Right hindlimb (tissue), 1 donor: ENCODE data around the gene EME2.
A peak's percentile ranks its signal among the peaks of the same experiment; 100 is the strongest.
"Not testable (repeated sequence)": the region's sequence is repeated elsewhere in the genome, so short reads cannot be mapped to it uniquely, and the experiment has no call there.

Experiments used
- DNase-seq: peaks from one replicate; pipeline ENCODE4 v3.0.0-alpha.2; 2018

The EME2 gene

GRCh38 chr16:1772362-1772907 is at the start of gene EME2:
Gene EME2, plus strand, starts transcription at chr16:1772810. Its CDS starts 418 bp downstream, at chr16:1773228.
- peak; percentile 30 for DNase-seq

DNA sequence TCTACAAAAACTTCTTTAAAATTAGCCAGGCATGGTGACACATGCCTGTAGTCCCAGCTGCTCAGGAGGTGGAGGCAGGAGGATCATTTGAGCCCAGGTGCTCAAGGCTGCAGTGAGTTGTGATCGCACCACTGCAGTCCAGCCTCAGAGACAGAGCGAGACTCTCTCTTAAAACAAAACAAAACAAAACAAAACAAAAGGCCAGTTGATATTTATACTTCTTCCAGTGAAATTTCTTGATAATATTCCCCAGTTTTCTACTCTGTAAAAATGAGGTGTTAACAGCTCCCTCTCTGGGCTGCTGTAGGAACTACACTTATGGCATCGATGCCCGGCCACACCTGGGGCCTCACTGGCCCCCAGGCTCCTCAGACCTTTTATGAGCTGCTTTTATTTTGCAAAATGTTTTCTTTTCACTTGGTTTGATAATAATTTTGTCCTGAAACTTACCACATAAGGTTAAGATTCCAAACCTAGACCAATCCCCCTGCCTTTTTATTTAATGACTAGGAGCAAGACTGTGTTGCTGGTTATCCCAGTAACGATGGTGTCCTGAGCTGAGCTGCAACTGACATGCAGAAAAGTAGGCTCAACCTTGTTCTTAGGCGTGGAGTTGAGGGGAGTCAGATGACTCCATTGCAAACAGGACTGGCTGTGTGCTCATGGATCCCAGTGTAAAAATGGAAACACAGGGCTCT is 49.0 kb upstream of the EME2 start:
- DNase-seq: no peak

DNA sequence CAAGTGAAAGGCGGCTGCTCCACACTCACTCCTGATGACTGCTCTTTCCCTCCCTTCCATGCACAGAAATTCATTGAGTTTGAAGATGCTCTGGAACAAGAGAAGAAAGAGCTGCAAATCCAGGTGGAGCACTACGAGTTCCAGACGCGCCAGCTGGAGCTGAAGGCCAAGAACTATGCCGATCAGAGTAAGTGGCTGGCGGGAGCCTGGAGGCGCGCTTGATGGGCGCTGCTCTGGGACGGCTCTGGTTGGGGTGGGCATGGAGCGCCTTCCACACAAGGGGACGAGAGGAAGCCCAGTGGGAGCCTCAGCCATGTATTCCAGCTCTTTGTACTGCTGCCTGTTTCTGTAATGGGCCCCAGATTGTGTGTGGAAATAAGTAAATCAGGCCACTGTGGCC is 48.1 kb upstream of the EME2 start:
- no peak for DNase-seq

- DNase-seq: no peak
Measured at GRCh38 chr16:1726661-1727502, 45.7 kb upstream of the EME2 start.

- DNase-seq: no peak
Measured at GRCh38 chr16:1727651-1728624, 44.7 kb upstream of the EME2 start.

GRCh38 chr16:1729026-1729425 is 43.6 kb upstream of the EME2 start:
- no peak for DNase-seq

GRCh38 chr16:1729445-1729844 is 43.2 kb upstream of the EME2 start:
- no peak for DNase-seq

GRCh38 chr16:1731073-1731472 is 41.5 kb upstream of the EME2 start:
- no peak for DNase-seq

DNA sequence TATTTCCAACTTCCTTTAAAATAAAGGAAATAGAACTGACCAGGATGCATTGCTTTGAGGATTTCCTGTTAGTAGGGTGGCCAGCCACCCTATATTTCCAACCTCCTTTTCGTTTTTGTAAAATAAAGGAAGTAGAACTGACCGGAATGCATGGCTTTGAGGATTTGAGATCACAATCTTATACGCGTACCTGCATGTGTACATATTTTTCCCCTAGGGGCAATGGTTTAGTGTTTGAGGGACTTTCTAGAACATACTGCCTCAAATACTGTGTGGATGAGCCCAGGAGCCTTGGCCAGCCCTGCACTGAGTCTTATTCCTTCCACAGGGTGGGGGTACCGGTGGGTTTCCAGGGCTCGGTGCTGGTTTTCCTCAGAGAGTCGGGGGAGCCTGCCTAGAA is 41.0 kb upstream of the EME2 start:
- no peak for DNase-seq

- no peak for DNase-seq
Measured at GRCh38 chr16:1732071-1732470, 40.5 kb upstream of the EME2 start.

GRCh38 chr16:1732551-1732987 is 40.0 kb upstream of the EME2 start:
- not testable (repeated sequence) for DNase-seq

- DNase-seq: no peak
Measured at GRCh38 chr16:1734123-1734522, 38.5 kb upstream of the EME2 start.

- no peak for DNase-seq
Measured at GRCh38 chr16:1734816-1735215, 37.8 kb upstream of the EME2 start.

DNA sequence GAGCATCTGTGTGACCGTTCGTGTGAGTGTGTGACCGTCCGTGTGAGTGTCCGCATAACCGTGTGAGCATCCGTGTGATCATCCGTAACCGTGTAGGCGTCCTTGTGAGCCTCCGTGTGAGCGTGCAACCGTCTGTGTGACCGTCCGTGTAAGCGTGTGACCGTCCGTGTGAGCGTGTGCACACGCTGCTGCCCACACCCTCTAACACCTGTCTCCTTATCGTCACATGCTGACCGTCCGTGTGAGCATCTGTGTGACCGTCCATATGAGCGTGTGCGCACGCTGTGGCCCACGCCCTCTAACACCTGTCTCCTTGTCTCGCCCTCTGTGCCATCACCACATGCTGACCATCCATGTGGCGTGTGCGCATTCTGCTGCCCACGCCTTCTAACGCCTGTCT is 32.4 kb upstream of the EME2 start:
- DNase-seq: no peak

DNA sequence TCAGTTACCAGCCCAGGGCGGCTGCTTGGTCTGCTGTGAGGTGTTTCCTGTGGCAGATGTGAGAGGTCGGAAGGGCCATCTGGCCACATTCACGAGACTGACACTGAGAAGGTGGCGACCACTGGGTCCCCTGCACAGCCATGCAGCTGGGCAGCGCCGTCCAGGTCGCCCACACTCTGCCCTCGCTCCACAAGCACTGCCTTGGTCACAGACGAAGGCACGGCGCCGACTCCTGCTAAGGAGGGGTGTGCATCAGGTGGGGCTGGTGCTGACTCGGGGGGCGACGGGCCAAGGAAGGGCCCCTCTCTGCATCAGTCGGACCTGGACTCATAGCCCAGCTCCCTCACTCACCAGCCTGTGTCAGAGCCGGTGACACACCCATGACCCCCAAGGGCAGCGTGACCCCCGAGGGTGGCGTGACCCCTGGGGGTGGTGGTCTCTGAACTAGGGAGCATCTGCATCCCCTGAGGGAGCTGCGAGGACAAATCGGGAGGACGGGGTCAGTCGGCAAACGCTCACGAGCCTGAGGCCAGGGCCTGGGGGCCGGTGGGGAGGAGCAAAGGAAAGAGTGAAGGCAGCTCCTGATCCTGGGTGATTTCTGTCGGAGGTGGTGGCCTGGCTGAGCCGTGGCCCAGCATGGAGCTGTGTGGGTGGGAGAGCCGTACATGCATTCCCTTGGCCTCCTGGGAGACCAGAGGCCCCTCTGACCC is 31.7 kb upstream of the EME2 start:
- no peak for DNase-seq

GRCh38 chr16:1741553-1742165 is 31.0 kb upstream of the EME2 start:
- no peak for DNase-seq

GRCh38 chr16:1743376-1744337 is 29.0 kb upstream of the EME2 start:
- DNase-seq: no peak

DNA sequence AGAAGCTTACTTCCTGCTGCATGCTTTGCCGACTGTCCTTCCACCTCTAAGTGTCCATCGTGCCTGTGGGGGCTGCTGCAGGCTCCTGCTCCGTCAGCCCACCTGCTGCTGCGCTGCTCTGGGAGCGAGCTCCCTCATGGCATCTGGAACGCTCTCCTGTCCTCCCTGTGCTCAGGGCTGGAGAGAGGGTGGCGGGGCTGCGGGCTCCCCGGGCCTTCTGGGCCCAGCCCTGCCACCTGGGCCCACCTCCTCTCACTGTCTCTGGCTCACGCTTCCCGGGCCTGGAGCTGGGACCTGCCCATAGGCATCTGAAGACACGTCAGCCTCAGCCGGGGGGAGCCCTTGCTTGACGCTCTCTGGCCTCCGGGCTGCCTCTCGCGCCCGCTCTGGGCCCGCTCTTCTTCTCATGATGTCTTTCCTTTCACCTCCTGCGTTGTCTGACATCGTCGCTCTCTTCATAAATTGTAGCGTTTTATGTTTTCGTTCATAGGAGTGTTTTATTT is 28.2 kb upstream of the EME2 start:
- no peak for DNase-seq

- no peak for DNase-seq
Measured at GRCh38 chr16:1745181-1745899, 27.3 kb upstream of the EME2 start.
